Thyroid gland (tissue), 4 donors: ENCODE data around the gene TRIM36.

Experiments used
- CTCF ChIP-seq, 6 experiments: fragments of 200-600 bp in 3 of 6; fragments of 450-650 bp in 3 of 6; sonication (generic) in 3 of 6; IDR thresholded peaks; one replicate each; pipeline ENCODE4 v1.5.1; 2016 to 2019; ENCODE audit warnings: antibody characterized with exemption in 6 of 6, mild to moderate bottlenecking in 2 of 6, inconsistent platforms in 1 of 6, moderate library complexity in 1 of 6
- POLR2A ChIP-seq, 2 donors: fragments of 450-650 bp; IDR thresholded peaks; one replicate each; pipeline ENCODE4 v1.6.1; 2017; ENCODE audit warnings: antibody characterized with exemption in 2 of 2, mild to moderate bottlenecking in 2 of 2, moderate library complexity in 1 of 2

GRCh38 chr5:115165790-115166189, 3.9 kb downstream of the TRIM36 start:
- TF ChIP-seq CTCF (IDR thresholded peaks at IDR 0.05) (no peak), POLR2A (IDR thresholded peaks at IDR 0.05) (no peak)
